Measurements from ENCODE around the gene LCE1E.

- TF ChIP-seq, protein P1, sequence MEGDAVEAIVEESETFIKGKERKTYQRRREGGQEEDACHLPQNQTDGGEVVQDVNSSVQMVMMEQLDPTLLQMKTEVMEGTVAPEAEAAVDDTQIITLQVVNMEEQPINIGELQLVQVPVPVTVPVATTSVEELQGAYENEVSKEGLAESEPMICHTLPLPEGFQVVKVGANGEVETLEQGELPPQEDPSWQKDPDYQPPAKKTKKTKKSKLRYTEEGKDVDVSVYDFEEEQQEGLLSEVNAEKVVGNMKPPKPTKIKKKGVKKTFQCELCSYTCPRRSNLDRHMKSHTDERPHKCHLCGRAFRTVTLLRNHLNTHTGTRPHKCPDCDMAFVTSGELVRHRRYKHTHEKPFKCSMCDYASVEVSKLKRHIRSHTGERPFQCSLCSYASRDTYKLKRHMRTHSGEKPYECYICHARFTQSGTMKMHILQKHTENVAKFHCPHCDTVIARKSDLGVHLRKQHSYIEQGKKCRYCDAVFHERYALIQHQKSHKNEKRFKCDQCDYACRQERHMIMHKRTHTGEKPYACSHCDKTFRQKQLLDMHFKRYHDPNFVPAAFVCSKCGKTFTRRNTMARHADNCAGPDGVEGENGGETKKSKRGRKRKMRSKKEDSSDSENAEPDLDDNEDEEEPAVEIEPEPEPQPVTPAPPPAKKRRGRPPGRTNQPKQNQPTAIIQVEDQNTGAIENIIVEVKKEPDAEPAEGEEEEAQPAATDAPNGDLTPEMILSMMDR (IDR thresholded peaks at IDR 0.05), result no peak
- no peak for TF ChIP-seq POLR2A (IDR thresholded peaks at IDR 0.05)
These were observed 24.3 kb upstream of the LCE1E start for GRCh38 chr1:152761609-152762213.
